A549 (cell line): ENCODE results near the gene DDX10.

Experiments used
- CTCF ChIP-seq: fragments of >200 bp; sonication (Bioruptor Twin); formaldehyde crosslinking; IDR thresholded peaks from 3 replicates; pipeline ENCODE4 v1.5.1; 2016
- EP300 ChIP-seq, 2 experiments: fragments of >200 bp; sonication (Bioruptor Twin); formaldehyde crosslinking; IDR thresholded peaks; 2 replicates in 1 of 2; 3 replicates in 1 of 2; pipeline ENCODE4 v1.6.1; 2016 to 2017
- GATA3 ChIP-seq: IDR thresholded peaks from 2 replicates; pipeline ENCODE4 v1.6.1; 2012; ENCODE audit warnings: borderline replicate concordance
- KDM1A ChIP-seq: fragments of 200-600 bp; sonication (generic); IDR thresholded peaks from 2 replicates; pipeline ENCODE4 v1.6.1; 2016; ENCODE audit warnings: low read depth, mild to moderate bottlenecking
- POLR2A ChIP-seq: IDR thresholded peaks from 2 replicates; pipeline ENCODE4 v1.6.1; 2012; ENCODE audit warnings: mild to moderate bottlenecking, low read length
- RAD21 ChIP-seq, 2 experiments: fragments of >200 bp in 1 of 2; sonication (Bioruptor Twin) in 1 of 2; formaldehyde crosslinking in 1 of 2; IDR thresholded peaks in 1 of 2; conservative IDR thresholded peaks in 1 of 2; 2 replicates in 1 of 2; 3 replicates in 1 of 2; pipeline ENCODE4 v1.6.1; 2012 to 2018; ENCODE audit warnings: inconsistent platforms in 1 of 2
- USF2 ChIP-seq: fragments of 450-650 bp; IDR thresholded peaks from 2 replicates; pipeline ENCODE4 v1.6.1; 2014; ENCODE audit warnings: antibody characterized with exemption

- TF ChIP-seq POLR2A (no peak), RAD21 (conservative IDR thresholded peaks at IDR 0.05 in 1 of 2, IDR thresholded peaks at IDR 0.05 in 1 of 2) (no peak), USF2 (no peak), CTCF (no peak), EP300 (IDR thresholded peaks at IDR 0.05) (no peak), GATA3 (no peak), KDM1A (no peak)
Observed at GRCh38 chr11:108618529-108618928, 46.3 kb upstream of the DDX10 start.
